H9 (cell line): ENCODE measurements around the gene MARCHF3. TPM values are rescaled to one million over a fixed set of nuclear protein-coding genes. Genes with fewer than 3 reads are reported as not detected.

Experiments used
- DNase-seq: peaks from one replicate; pipeline ENCODE4 v3.0.0-alpha.2; 2017
- H2AFZ ChIP-seq: one replicate; pipeline ENCODE4 v1.6.1; 2013; ENCODE audit warnings: mild to moderate bottlenecking, low read length, control low read depth, moderate library complexity
- H2AK5ac ChIP-seq: 2 replicates; pipeline ENCODE4 v1.6.1; 2013; ENCODE audit warnings: low read length, control low read depth, mixed read lengths; ENCODE audit not compliant: insufficient read length
- H2BK120ac ChIP-seq: one replicate; pipeline ENCODE4 v1.6.1; 2013; ENCODE audit warnings: low read depth, mild to moderate bottlenecking, low read length, control low read depth, inconsistent platforms; ENCODE audit not compliant: poor library complexity, severe bottlenecking
- H2BK12ac ChIP-seq: 2 replicates; pipeline ENCODE4 v1.6.1; 2013; ENCODE audit warnings: low read length, control low read depth, mixed read lengths, low read depth; ENCODE audit not compliant: insufficient read length
- H2BK15ac ChIP-seq: 2 replicates; pipeline ENCODE4 v1.6.1; 2013; ENCODE audit warnings: low read depth, low read length, control low read depth
- H2BK20ac ChIP-seq: one replicate; pipeline ENCODE4 v1.6.1; 2013; ENCODE audit warnings: low read depth, mild to moderate bottlenecking, low read length, control low read depth, inconsistent platforms; ENCODE audit not compliant: poor library complexity, severe bottlenecking
- H2BK5ac ChIP-seq: 2 replicates; pipeline ENCODE4 v1.6.1; 2013; ENCODE audit warnings: low read length, control low read depth, mixed read lengths; ENCODE audit not compliant: insufficient read length
- H3K14ac ChIP-seq: 2 replicates; pipeline ENCODE4 v1.6.1; 2013; ENCODE audit warnings: low read length, control low read depth; ENCODE audit not compliant: insufficient read depth
- H3K18ac ChIP-seq: 2 replicates; pipeline ENCODE4 v1.6.1; 2013; ENCODE audit warnings: low read depth, mild to moderate bottlenecking, mixed read lengths, low read length, control low read depth; ENCODE audit not compliant: insufficient read length
- H3K23ac ChIP-seq: 2 replicates; pipeline ENCODE4 v1.6.1; 2013; ENCODE audit warnings: low read length, control low read depth, mixed read lengths, low read depth; ENCODE audit not compliant: insufficient read length
- H3K23me2 ChIP-seq: 2 replicates; pipeline ENCODE4 v1.6.1; 2013; ENCODE audit warnings: low read depth, mild to moderate bottlenecking, mixed read lengths, low read length, control low read depth; ENCODE audit not compliant: insufficient read length, poor library complexity, severe bottlenecking
- H3K27ac ChIP-seq: 2 replicates; pipeline ENCODE4 v1.5.1; 2013; ENCODE audit warnings: low read length, control low read depth, mixed read lengths, low read depth; ENCODE audit not compliant: insufficient read length
- H3K27me3 ChIP-seq: 2 replicates; pipeline ENCODE4 v1.6.1; 2013; ENCODE audit warnings: low read length, control low read depth, inconsistent platforms; ENCODE audit not compliant: insufficient read depth
- H3K4ac ChIP-seq: 2 replicates; pipeline ENCODE4 v1.6.1; 2013; ENCODE audit warnings: low read depth, mild to moderate bottlenecking, control low read depth, inconsistent platforms, low read length, moderate library complexity
- H3K4me1 ChIP-seq: 2 replicates; pipeline ENCODE4 v1.6.1; 2013; ENCODE audit warnings: low read length, control low read depth, inconsistent platforms; ENCODE audit not compliant: insufficient read depth
- H3K4me2 ChIP-seq: 2 replicates; pipeline ENCODE4 v1.6.1; 2013; ENCODE audit warnings: low read length, control low read depth, mixed read lengths; ENCODE audit not compliant: insufficient read length, insufficient read depth
- H3K56ac ChIP-seq: 2 replicates; pipeline ENCODE4 v1.6.1; 2013; ENCODE audit warnings: low read depth, mild to moderate bottlenecking, mixed read lengths, low read length, control low read depth; ENCODE audit not compliant: insufficient read length
- H3K79me1 ChIP-seq: 2 replicates; pipeline ENCODE4 v1.6.1; 2013; ENCODE audit warnings: low read depth, mild to moderate bottlenecking, moderate library complexity, low read length, control low read depth, inconsistent platforms; ENCODE audit not compliant: insufficient read depth, poor library complexity, severe bottlenecking
- H3K79me2 ChIP-seq: 2 replicates; pipeline ENCODE4 v1.6.1; 2013; ENCODE audit warnings: low read length, control low read depth, inconsistent platforms; ENCODE audit not compliant: insufficient read depth
- H3K9ac ChIP-seq: 2 replicates; pipeline ENCODE4 v1.6.1; 2013; ENCODE audit warnings: low read length, control low read depth, mixed read lengths; ENCODE audit not compliant: insufficient read length; ENCODE audit errors: extremely low read depth
- H3K9me3 ChIP-seq: one replicate; pipeline ENCODE4 v1.6.1; 2013; ENCODE audit warnings: low read depth, low read length, inconsistent platforms; ENCODE audit not compliant: control insufficient read depth
- H3T11ph ChIP-seq: one replicate; pipeline ENCODE4 v1.6.1; 2013; ENCODE audit warnings: mild to moderate bottlenecking, low read length, control low read depth, inconsistent platforms
- H4K20me1 ChIP-seq: one replicate; pipeline ENCODE4 v1.6.1; 2013; ENCODE audit not compliant: control insufficient read depth, insufficient read length, insufficient read depth
- H4K5ac ChIP-seq: 2 replicates; pipeline ENCODE4 v1.6.1; 2013; ENCODE audit warnings: low read depth, mild to moderate bottlenecking, mixed read lengths, low read length, control low read depth; ENCODE audit not compliant: insufficient read length
- H4K8ac ChIP-seq: replicated peaks from 2 replicates; pipeline ENCODE4 v1.6.1; 2013; ENCODE audit warnings: low read length, control low read depth, mixed read lengths, low read depth; ENCODE audit not compliant: insufficient read length
- H4K91ac ChIP-seq: 2 replicates; pipeline ENCODE4 v1.6.1; 2013; ENCODE audit warnings: low read depth, mild to moderate bottlenecking, moderate library complexity, mixed read lengths, low read length, control low read depth; ENCODE audit not compliant: insufficient read length
- H3K27ac Mint-ChIP-seq, 3 experiments: 2 replicates in 2 of 3; 3 replicates in 1 of 3; pipeline ENCODE4 v1.8.0; 2020 to 2021; ENCODE audit warnings: mixed read lengths in 3 of 3, mild to moderate bottlenecking in 1 of 3, moderate library complexity in 1 of 3
- H3K27me3 Mint-ChIP-seq: 2 replicates; pipeline ENCODE4 v1.8.0; 2021; ENCODE audit warnings: low read depth, mild to moderate bottlenecking, moderate library complexity, mixed read lengths
- H3K36me3 Mint-ChIP-seq, 3 experiments: 2 replicates in 2 of 3; 3 replicates in 1 of 3; pipeline ENCODE4 v1.8.0; 2020 to 2021; ENCODE audit warnings: low read depth in 3 of 3, mixed read lengths in 3 of 3; ENCODE audit not compliant: insufficient read depth in 1 of 3
- H3K4me1 Mint-ChIP-seq, 2 experiments: 2 replicates each; pipeline ENCODE4 v1.8.0; 2020; ENCODE audit warnings: mixed read lengths in 2 of 2
- H3K4me3 Mint-ChIP-seq, 2 experiments: 2 replicates in 1 of 2; 3 replicates in 1 of 2; pipeline ENCODE4 v1.8.0; 2020 to 2021; ENCODE audit warnings: mild to moderate bottlenecking in 2 of 2, mixed read lengths in 2 of 2, moderate library complexity in 1 of 2
- H3K9me3 Mint-ChIP-seq, 2 experiments: 2 replicates in 1 of 2; 3 replicates in 1 of 2; pipeline ENCODE4 v1.8.0; 2020; ENCODE audit warnings: mild to moderate bottlenecking in 2 of 2, mixed read lengths in 2 of 2, moderate library complexity in 1 of 2
- WGBS: extraction: QIAGEN DNeasy Blood & Tissue Kit; methylation state at CpG from one replicate; pipeline ENCODE4 v1.1.7; 2013; ENCODE audit warnings: missing lambda C conversion rate, low lambda C conversion rate, mixed read lengths; ENCODE audit not compliant: insufficient read length; ENCODE audit errors: extremely low coverage; 5-methylcytosine and 5-hydroxymethylcytosine counted together
- total RNA-seq: library from RNA; stranded (reverse); gene quantifications from 2 replicates; pipeline ENCODE4 v1.2.1, GENCODE V29; 2021
- TF ChIP-seq, protein P1 (sequence below): fragments of 200-600 bp; sonication (generic); conservative IDR thresholded peaks from 3 replicates; pipeline ENCODE4 v1.8.0; 2021; ENCODE audit warnings: antibody characterized with exemption, mild to moderate bottlenecking

The MARCHF3 gene
- total RNA-seq, 1 experiment from 2014 or later = 17.7 TPM

DNA sequence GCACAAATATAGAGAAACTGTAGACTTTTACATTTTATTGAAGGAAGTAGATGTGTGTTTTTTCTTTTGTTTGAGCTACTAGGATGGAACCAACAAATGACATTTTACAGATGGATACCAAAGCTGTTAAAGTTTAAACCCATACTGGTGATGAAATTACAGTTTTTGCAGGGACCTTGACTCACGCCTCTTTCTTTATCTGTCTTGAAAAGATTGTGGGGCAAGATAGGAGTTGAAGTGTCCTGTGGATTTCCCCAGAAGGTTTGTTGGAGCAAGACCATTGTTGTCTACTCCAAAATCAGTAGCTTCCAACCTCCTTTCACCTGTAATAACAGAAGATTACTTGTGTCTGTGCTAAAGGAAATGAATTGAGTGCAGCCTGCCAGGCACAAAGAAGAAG, 47.0 kb upstream of the MARCHF3 start:
- Mint-ChIP-seq H3K27ac (no peak overlapping the region; a peak in 1 of 7 replicates), H3K27me3 (no peaks in the 10 kb centered on the region), H3K36me3 (no peaks in the 10 kb centered on the region; a peak in 1 of 7 replicates), H3K4me1 (peaks cover 49 to 52% of the 10 kb centered on the region in 2 experiments), H3K4me3 (no peak overlapping the region), H3K9me3 (no peaks in the 10 kb centered on the region; a peak in 1 of 5 replicates)
- Histone ChIP-seq H3K23me2 (peaks cover 3% of the 10 kb centered on the region), H2BK120ac (no peak overlapping the region), H3K4ac (no peak overlapping the region), H3K18ac (no peak overlapping the region), H4K8ac (no peak overlapping the region), H3K27ac (no peak overlapping the region), H3K23ac (no peak overlapping the region), H2AFZ (no peak overlapping the region), H2BK12ac (no peak overlapping the region), H3K9ac (no peak overlapping the region), H3K56ac (no peak overlapping the region), H3K14ac (no peak overlapping the region), H2AK5ac (no peak overlapping the region), H2BK5ac (no peak overlapping the region), H3K9me3 (no peaks in the 10 kb centered on the region), H4K91ac (no peak overlapping the region), H2BK20ac (no peak overlapping the region), H4K20me1 (no peaks in the 10 kb centered on the region), H2BK15ac (no peak overlapping the region), H3K4me1 (peaks cover 13% of the 10 kb centered on the region; the same call in 1 of the 2 replicates), H3K27me3 (no peaks in the 10 kb centered on the region), H3K79me2 (no peaks in the 10 kb centered on the region), H3K79me1 (no peaks in the 10 kb centered on the region), H3T11ph (no peak overlapping the region), H4K5ac (no peak overlapping the region), H3K4me2 (no peak overlapping the region)
- no peak for DNase-seq
- no CpG with 5 or more reads among the region's 1 CpG for WGBS
- TF ChIP-seq, protein P1, sequence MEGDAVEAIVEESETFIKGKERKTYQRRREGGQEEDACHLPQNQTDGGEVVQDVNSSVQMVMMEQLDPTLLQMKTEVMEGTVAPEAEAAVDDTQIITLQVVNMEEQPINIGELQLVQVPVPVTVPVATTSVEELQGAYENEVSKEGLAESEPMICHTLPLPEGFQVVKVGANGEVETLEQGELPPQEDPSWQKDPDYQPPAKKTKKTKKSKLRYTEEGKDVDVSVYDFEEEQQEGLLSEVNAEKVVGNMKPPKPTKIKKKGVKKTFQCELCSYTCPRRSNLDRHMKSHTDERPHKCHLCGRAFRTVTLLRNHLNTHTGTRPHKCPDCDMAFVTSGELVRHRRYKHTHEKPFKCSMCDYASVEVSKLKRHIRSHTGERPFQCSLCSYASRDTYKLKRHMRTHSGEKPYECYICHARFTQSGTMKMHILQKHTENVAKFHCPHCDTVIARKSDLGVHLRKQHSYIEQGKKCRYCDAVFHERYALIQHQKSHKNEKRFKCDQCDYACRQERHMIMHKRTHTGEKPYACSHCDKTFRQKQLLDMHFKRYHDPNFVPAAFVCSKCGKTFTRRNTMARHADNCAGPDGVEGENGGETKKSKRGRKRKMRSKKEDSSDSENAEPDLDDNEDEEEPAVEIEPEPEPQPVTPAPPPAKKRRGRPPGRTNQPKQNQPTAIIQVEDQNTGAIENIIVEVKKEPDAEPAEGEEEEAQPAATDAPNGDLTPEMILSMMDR = no peak
